H9 (cell line): ENCODE data around the gene THSD4. TPM values are rescaled to one million over a fixed set of nuclear protein-coding genes. Genes with fewer than 3 reads are reported as not detected.

ENCODE experiments used
- DNase-seq: peaks from one replicate; pipeline ENCODE4 v3.0.0-alpha.2; 2017
- H2AFZ ChIP-seq: one replicate; pipeline ENCODE4 v1.6.1; 2013; ENCODE audit warnings: mild to moderate bottlenecking, low read length, control low read depth, moderate library complexity
- H2AK5ac ChIP-seq: 2 replicates; pipeline ENCODE4 v1.6.1; 2013; ENCODE audit warnings: low read length, control low read depth, mixed read lengths; ENCODE audit not compliant: insufficient read length
- H2BK120ac ChIP-seq: one replicate; pipeline ENCODE4 v1.6.1; 2013; ENCODE audit warnings: low read depth, mild to moderate bottlenecking, low read length, control low read depth, inconsistent platforms; ENCODE audit not compliant: poor library complexity, severe bottlenecking
- H2BK12ac ChIP-seq: 2 replicates; pipeline ENCODE4 v1.6.1; 2013; ENCODE audit warnings: low read length, control low read depth, mixed read lengths, low read depth; ENCODE audit not compliant: insufficient read length
- H2BK15ac ChIP-seq: 2 replicates; pipeline ENCODE4 v1.6.1; 2013; ENCODE audit warnings: low read depth, low read length, control low read depth
- H2BK20ac ChIP-seq: one replicate; pipeline ENCODE4 v1.6.1; 2013; ENCODE audit warnings: low read depth, mild to moderate bottlenecking, low read length, control low read depth, inconsistent platforms; ENCODE audit not compliant: poor library complexity, severe bottlenecking
- H2BK5ac ChIP-seq: 2 replicates; pipeline ENCODE4 v1.6.1; 2013; ENCODE audit warnings: low read length, control low read depth, mixed read lengths; ENCODE audit not compliant: insufficient read length
- H3K14ac ChIP-seq: 2 replicates; pipeline ENCODE4 v1.6.1; 2013; ENCODE audit warnings: low read length, control low read depth; ENCODE audit not compliant: insufficient read depth
- H3K18ac ChIP-seq: 2 replicates; pipeline ENCODE4 v1.6.1; 2013; ENCODE audit warnings: low read depth, mild to moderate bottlenecking, mixed read lengths, low read length, control low read depth; ENCODE audit not compliant: insufficient read length
- H3K23ac ChIP-seq: 2 replicates; pipeline ENCODE4 v1.6.1; 2013; ENCODE audit warnings: low read length, control low read depth, mixed read lengths, low read depth; ENCODE audit not compliant: insufficient read length
- H3K23me2 ChIP-seq: 2 replicates; pipeline ENCODE4 v1.6.1; 2013; ENCODE audit warnings: low read depth, mild to moderate bottlenecking, mixed read lengths, low read length, control low read depth; ENCODE audit not compliant: insufficient read length, poor library complexity, severe bottlenecking
- H3K27ac ChIP-seq: 2 replicates; pipeline ENCODE4 v1.5.1; 2013; ENCODE audit warnings: low read length, control low read depth, mixed read lengths, low read depth; ENCODE audit not compliant: insufficient read length
- H3K27me3 ChIP-seq: 2 replicates; pipeline ENCODE4 v1.6.1; 2013; ENCODE audit warnings: low read length, control low read depth, inconsistent platforms; ENCODE audit not compliant: insufficient read depth
- H3K4ac ChIP-seq: 2 replicates; pipeline ENCODE4 v1.6.1; 2013; ENCODE audit warnings: low read depth, mild to moderate bottlenecking, control low read depth, inconsistent platforms, low read length, moderate library complexity
- H3K4me1 ChIP-seq: 2 replicates; pipeline ENCODE4 v1.6.1; 2013; ENCODE audit warnings: low read length, control low read depth, inconsistent platforms; ENCODE audit not compliant: insufficient read depth
- H3K4me2 ChIP-seq: 2 replicates; pipeline ENCODE4 v1.6.1; 2013; ENCODE audit warnings: low read length, control low read depth, mixed read lengths; ENCODE audit not compliant: insufficient read length, insufficient read depth
- H3K56ac ChIP-seq: 2 replicates; pipeline ENCODE4 v1.6.1; 2013; ENCODE audit warnings: low read depth, mild to moderate bottlenecking, mixed read lengths, low read length, control low read depth; ENCODE audit not compliant: insufficient read length
- H3K79me1 ChIP-seq: 2 replicates; pipeline ENCODE4 v1.6.1; 2013; ENCODE audit warnings: low read depth, mild to moderate bottlenecking, moderate library complexity, low read length, control low read depth, inconsistent platforms; ENCODE audit not compliant: insufficient read depth, poor library complexity, severe bottlenecking
- H3K79me2 ChIP-seq: 2 replicates; pipeline ENCODE4 v1.6.1; 2013; ENCODE audit warnings: low read length, control low read depth, inconsistent platforms; ENCODE audit not compliant: insufficient read depth
- H3K9ac ChIP-seq: 2 replicates; pipeline ENCODE4 v1.6.1; 2013; ENCODE audit warnings: low read length, control low read depth, mixed read lengths; ENCODE audit not compliant: insufficient read length; ENCODE audit errors: extremely low read depth
- H3K9me3 ChIP-seq: one replicate; pipeline ENCODE4 v1.6.1; 2013; ENCODE audit warnings: low read depth, low read length, inconsistent platforms; ENCODE audit not compliant: control insufficient read depth
- H3T11ph ChIP-seq: one replicate; pipeline ENCODE4 v1.6.1; 2013; ENCODE audit warnings: mild to moderate bottlenecking, low read length, control low read depth, inconsistent platforms
- H4K20me1 ChIP-seq: one replicate; pipeline ENCODE4 v1.6.1; 2013; ENCODE audit not compliant: control insufficient read depth, insufficient read length, insufficient read depth
- H4K5ac ChIP-seq: 2 replicates; pipeline ENCODE4 v1.6.1; 2013; ENCODE audit warnings: low read depth, mild to moderate bottlenecking, mixed read lengths, low read length, control low read depth; ENCODE audit not compliant: insufficient read length
- H4K8ac ChIP-seq: replicated peaks from 2 replicates; pipeline ENCODE4 v1.6.1; 2013; ENCODE audit warnings: low read length, control low read depth, mixed read lengths, low read depth; ENCODE audit not compliant: insufficient read length
- H4K91ac ChIP-seq: 2 replicates; pipeline ENCODE4 v1.6.1; 2013; ENCODE audit warnings: low read depth, mild to moderate bottlenecking, moderate library complexity, mixed read lengths, low read length, control low read depth; ENCODE audit not compliant: insufficient read length
- H3K27ac Mint-ChIP-seq, 3 experiments: 2 replicates in 2 of 3; 3 replicates in 1 of 3; pipeline ENCODE4 v1.8.0; 2020 to 2021; ENCODE audit warnings: mixed read lengths in 3 of 3, mild to moderate bottlenecking in 1 of 3, moderate library complexity in 1 of 3
- H3K27me3 Mint-ChIP-seq: 2 replicates; pipeline ENCODE4 v1.8.0; 2021; ENCODE audit warnings: low read depth, mild to moderate bottlenecking, moderate library complexity, mixed read lengths
- H3K36me3 Mint-ChIP-seq, 3 experiments: 2 replicates in 2 of 3; 3 replicates in 1 of 3; pipeline ENCODE4 v1.8.0; 2020 to 2021; ENCODE audit warnings: low read depth in 3 of 3, mixed read lengths in 3 of 3; ENCODE audit not compliant: insufficient read depth in 1 of 3
- H3K4me1 Mint-ChIP-seq, 2 experiments: 2 replicates each; pipeline ENCODE4 v1.8.0; 2020; ENCODE audit warnings: mixed read lengths in 2 of 2
- H3K4me3 Mint-ChIP-seq, 2 experiments: 2 replicates in 1 of 2; 3 replicates in 1 of 2; pipeline ENCODE4 v1.8.0; 2020 to 2021; ENCODE audit warnings: mild to moderate bottlenecking in 2 of 2, mixed read lengths in 2 of 2, moderate library complexity in 1 of 2
- H3K9me3 Mint-ChIP-seq, 2 experiments: 2 replicates in 1 of 2; 3 replicates in 1 of 2; pipeline ENCODE4 v1.8.0; 2020; ENCODE audit warnings: mild to moderate bottlenecking in 2 of 2, mixed read lengths in 2 of 2, moderate library complexity in 1 of 2
- WGBS: extraction: QIAGEN DNeasy Blood & Tissue Kit; methylation state at CpG from one replicate; pipeline ENCODE4 v1.1.7; 2013; ENCODE audit warnings: missing lambda C conversion rate, low lambda C conversion rate, mixed read lengths; ENCODE audit not compliant: insufficient read length; ENCODE audit errors: extremely low coverage; 5-methylcytosine and 5-hydroxymethylcytosine counted together
- total RNA-seq: library from RNA; stranded (reverse); gene quantifications from 2 replicates; pipeline ENCODE4 v1.2.1, GENCODE V29; 2021
- TF ChIP-seq, protein P1 (sequence below): fragments of 200-600 bp; sonication (generic); conservative IDR thresholded peaks from 3 replicates; pipeline ENCODE4 v1.8.0; 2021; ENCODE audit warnings: antibody characterized with exemption, mild to moderate bottlenecking

THSD4 gene
- total RNA-seq, 1 experiment from 2014 or later, result 5.5 TPM

DNA sequence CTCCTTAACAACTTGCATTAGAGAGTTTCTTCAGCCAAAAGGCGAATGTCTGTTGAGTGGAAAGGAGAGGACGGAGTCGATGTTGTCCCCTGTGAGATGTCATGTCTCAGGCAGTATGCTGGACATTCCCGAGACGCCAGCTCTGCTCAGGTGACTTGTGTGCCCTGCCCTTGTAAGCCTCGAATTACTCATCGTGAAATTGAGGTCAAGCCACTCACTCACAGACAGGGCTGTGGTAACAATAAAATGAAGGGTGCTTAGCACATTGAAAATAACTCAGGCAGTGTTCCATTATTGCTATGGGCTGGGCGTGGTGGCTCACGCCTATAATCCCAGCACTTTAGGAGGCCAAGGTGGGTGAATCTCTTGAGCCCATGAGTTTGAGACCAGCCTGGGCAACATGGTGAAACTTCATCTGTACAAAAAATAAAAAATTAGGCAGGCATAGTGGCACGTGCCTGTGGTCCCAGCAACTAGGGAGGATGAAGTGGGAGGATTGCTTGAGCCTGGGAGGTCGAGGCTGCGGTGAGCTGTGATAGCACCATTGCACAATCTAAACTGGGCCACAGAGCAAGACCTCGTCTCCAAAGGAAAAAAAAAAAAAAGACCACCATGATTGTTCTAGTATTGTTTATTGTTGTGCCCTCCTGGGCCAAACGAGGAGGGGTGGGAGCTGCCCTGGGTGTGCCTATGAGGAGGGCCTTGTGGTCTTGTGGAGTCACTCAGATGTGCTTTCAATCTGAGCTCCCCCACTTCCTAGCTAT, 214.4 kb downstream of the THSD4 start:
- H3K23ac ChIP-seq, result no peak overlapping the region
- peaks cover 23 to 26% of the 10 kb centered on the region in 2 experiments for H3K4me1 Mint-ChIP-seq
- no peak overlapping the region for H4K8ac ChIP-seq
- H3K23me2 ChIP-seq, result no peaks in the 10 kb centered on the region
- H3K9me3 ChIP-seq, result no peaks in the 10 kb centered on the region
- H3K36me3 Mint-ChIP-seq, result no peaks in the 10 kb centered on the region
- no peak overlapping the region for H2BK20ac ChIP-seq
- no peak overlapping the region for H3K56ac ChIP-seq
- H3K4me3 Mint-ChIP-seq, result no peak overlapping the region
- no peak overlapping the region for H2BK5ac ChIP-seq
- no peaks in the 10 kb centered on the region for H4K20me1 ChIP-seq
- H3K4me1 ChIP-seq, result peaks cover 5% of the 10 kb centered on the region; the same call in 1 of the 2 replicates
- H3K18ac ChIP-seq, result no peak overlapping the region
- H2BK12ac ChIP-seq, result no peak overlapping the region
- H3K9me3 Mint-ChIP-seq, result no peaks in the 10 kb centered on the region
- no peak overlapping the region for H4K91ac ChIP-seq
- no peaks in the 10 kb centered on the region; the same call in 1 of the 2 replicates for H3K27me3 Mint-ChIP-seq
- no peak overlapping the region for H3K4me2 ChIP-seq
- no peak overlapping the region for H3K27ac Mint-ChIP-seq
- no peak overlapping the region for H2BK15ac ChIP-seq
- no peak overlapping the region for H4K5ac ChIP-seq
- H3K79me1 ChIP-seq, result no peaks in the 10 kb centered on the region
- H3K27ac ChIP-seq, result no peak overlapping the region
- WGBS, result no CpG with 5 or more reads among the region's 14 CpGs
- no peak for DNase-seq
- H3K14ac ChIP-seq, result no peak overlapping the region
- H3K4ac ChIP-seq, result no peak overlapping the region
- TF ChIP-seq, protein P1, sequence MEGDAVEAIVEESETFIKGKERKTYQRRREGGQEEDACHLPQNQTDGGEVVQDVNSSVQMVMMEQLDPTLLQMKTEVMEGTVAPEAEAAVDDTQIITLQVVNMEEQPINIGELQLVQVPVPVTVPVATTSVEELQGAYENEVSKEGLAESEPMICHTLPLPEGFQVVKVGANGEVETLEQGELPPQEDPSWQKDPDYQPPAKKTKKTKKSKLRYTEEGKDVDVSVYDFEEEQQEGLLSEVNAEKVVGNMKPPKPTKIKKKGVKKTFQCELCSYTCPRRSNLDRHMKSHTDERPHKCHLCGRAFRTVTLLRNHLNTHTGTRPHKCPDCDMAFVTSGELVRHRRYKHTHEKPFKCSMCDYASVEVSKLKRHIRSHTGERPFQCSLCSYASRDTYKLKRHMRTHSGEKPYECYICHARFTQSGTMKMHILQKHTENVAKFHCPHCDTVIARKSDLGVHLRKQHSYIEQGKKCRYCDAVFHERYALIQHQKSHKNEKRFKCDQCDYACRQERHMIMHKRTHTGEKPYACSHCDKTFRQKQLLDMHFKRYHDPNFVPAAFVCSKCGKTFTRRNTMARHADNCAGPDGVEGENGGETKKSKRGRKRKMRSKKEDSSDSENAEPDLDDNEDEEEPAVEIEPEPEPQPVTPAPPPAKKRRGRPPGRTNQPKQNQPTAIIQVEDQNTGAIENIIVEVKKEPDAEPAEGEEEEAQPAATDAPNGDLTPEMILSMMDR, result no peak
- H3K79me2 ChIP-seq, result no peaks in the 10 kb centered on the region
- H2AK5ac ChIP-seq, result no peak overlapping the region
- no peak overlapping the region for H3K9ac ChIP-seq
- H3K27me3 ChIP-seq, result no peaks in the 10 kb centered on the region
- H2BK120ac ChIP-seq, result no peak overlapping the region
- H2AFZ ChIP-seq, result no peak overlapping the region
- no peak overlapping the region for H3T11ph ChIP-seq
